GM12878 (cell line): ENCODE data around the gene BEST2. TPM values are rescaled to one million over a fixed set of nuclear protein-coding genes. Genes with fewer than 3 reads are reported as not detected.
A peak's percentile ranks its signal among the peaks of the same experiment; 100 is the strongest.

ENCODE experiments used
- CBX3 ChIP-seq: fragments of 200-600 bp; sonication (generic); IDR thresholded peaks from 2 replicates; pipeline ENCODE4 v1.6.1; 2016; ENCODE audit warnings: low read depth, borderline replicate concordance
- ELK1 ChIP-seq: IDR thresholded peaks from 2 replicates; pipeline ENCODE4 v1.6.1; 2012; ENCODE audit warnings: low read depth, low read length, improper control_type of control experiment
- ESRRA ChIP-seq: IDR thresholded peaks from 2 replicates; pipeline ENCODE4 v1.6.1; 2012; ENCODE audit warnings: mild to moderate bottlenecking, low read length, improper control_type of control experiment
- FOS ChIP-seq: IDR thresholded peaks from 3 replicates; pipeline ENCODE4 v1.6.1; 2011; ENCODE audit warnings: borderline replicate concordance; ENCODE audit not compliant: insufficient read length; ENCODE audit errors: extremely low read depth
- GABPA ChIP-seq: IDR thresholded peaks from 2 replicates; pipeline ENCODE4 v1.6.1; 2014; ENCODE audit warnings: antibody characterized with exemption, low read depth, mild to moderate bottlenecking, inconsistent platforms
- MAX ChIP-seq: IDR thresholded peaks from 2 replicates; pipeline ENCODE4 v1.6.1; 2012; ENCODE audit warnings: low read depth, low read length, improper control_type of control experiment
- MTA3 ChIP-seq: IDR thresholded peaks from 2 replicates; pipeline ENCODE4 v1.6.1; 2012; ENCODE audit warnings: low read length, inconsistent platforms, borderline replicate concordance
- NR2F1 ChIP-seq: fragments of 450-650 bp; conservative IDR thresholded peaks from 2 replicates; pipeline ENCODE4 v1.6.1; 2017; ENCODE audit warnings: mild to moderate bottlenecking
- STAT3 ChIP-seq: IDR thresholded peaks from 2 replicates; pipeline ENCODE4 v1.6.1; 2011; ENCODE audit warnings: low read depth, low read length, improper control_type of control experiment
- polyA plus RNA-seq, 11 experiments: library from polyadenylated mRNA; depleted of rRNA in 4 of 11; unstranded in 6 of 11; stranded (reverse) in 5 of 11; fragments of >200 nt; fragmentation: Nextera tagmentation in 4 of 11; fragmentation: Illumina TruSeq in 1 of 11; extraction: Ambion mirVana in 4 of 11; extraction: Trizol in 1 of 11; gene quantifications; 1 replicate in 1 of 11; 2 replicates in 10 of 11; pipeline versions ENCODE4 v1.2.1 to v1.2.3, GENCODE V29; 2011 to 2016; ENCODE audit warnings: inconsistent platforms in 2 of 11, missing spikeins in 2 of 11, low read depth in 1 of 11
- total RNA-seq, 4 experiments: library from RNA; depleted of rRNA in 3 of 4; stranded (reverse); fragments of >200 nt in 3 of 4; fragmentation: Illumina TruSeq in 1 of 4; extraction: Trizol in 1 of 4; gene quantifications; 2 replicates each; pipeline versions ENCODE4 v1.2.1 to v1.2.3, GENCODE V29; 2013 to 2021
- TF ChIP-seq, protein P1 (sequence below): fragments of 450-650 bp; IDR thresholded peaks from 2 replicates; pipeline ENCODE4 v1.6.1; 2016; ENCODE audit warnings: mild to moderate bottlenecking
- TF ChIP-seq, protein P2 (sequence below): fragments of 450-650 bp; IDR thresholded peaks from 2 replicates; pipeline ENCODE4 v1.6.1; 2017; ENCODE audit warnings: borderline replicate concordance
- TF ChIP-seq, protein P3 (sequence below): fragments of 450-650 bp; IDR thresholded peaks from 2 replicates; pipeline ENCODE4 v1.6.1; 2018; ENCODE audit warnings: mild to moderate bottlenecking, low read depth, moderate library complexity; ENCODE audit not compliant: partially characterized antibody
- TF ChIP-seq, protein P4 (sequence below): IDR thresholded peaks from 2 replicates; pipeline ENCODE4 v1.6.1; 2012; ENCODE audit warnings: improper control_type of control experiment, low read depth, low read length; ENCODE audit not compliant: insufficient replicate concordance

The BEST2 gene
- total and polyA plus RNA-seq, 10 of the 15 experiments (the other 5 are each of a cell fraction or from before 2014, with no cell fraction given), result not detected

GRCh38 chr19:12736995-12737834 lies 14.4 kb upstream of the BEST2 start, which contains the start of gene GET3 (continued):
- TF ChIP-seq ELK1 (no peak), CBX3 (no peak), ESRRA (no peak), MAX (no peak), FOS (peak; percentile 29), GABPA (0 out of 2 replicates have a peak, but pooled peaks have one; percentile 41), STAT3 (no peak), NR2F1 (peak; percentile 36; the same call in 1 of the 2 replicates), MTA3 (no peak)
- TF ChIP-seq, protein P1, sequence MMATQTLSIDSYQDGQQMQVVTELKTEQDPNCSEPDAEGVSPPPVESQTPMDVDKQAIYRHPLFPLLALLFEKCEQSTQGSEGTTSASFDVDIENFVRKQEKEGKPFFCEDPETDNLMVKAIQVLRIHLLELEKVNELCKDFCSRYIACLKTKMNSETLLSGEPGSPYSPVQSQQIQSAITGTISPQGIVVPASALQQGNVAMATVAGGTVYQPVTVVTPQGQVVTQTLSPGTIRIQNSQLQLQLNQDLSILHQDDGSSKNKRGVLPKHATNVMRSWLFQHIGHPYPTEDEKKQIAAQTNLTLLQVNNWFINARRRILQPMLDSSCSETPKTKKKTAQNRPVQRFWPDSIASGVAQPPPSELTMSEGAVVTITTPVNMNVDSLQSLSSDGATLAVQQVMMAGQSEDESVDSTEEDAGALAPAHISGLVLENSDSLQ, result peak; percentile 98
- TF ChIP-seq, protein P2, sequence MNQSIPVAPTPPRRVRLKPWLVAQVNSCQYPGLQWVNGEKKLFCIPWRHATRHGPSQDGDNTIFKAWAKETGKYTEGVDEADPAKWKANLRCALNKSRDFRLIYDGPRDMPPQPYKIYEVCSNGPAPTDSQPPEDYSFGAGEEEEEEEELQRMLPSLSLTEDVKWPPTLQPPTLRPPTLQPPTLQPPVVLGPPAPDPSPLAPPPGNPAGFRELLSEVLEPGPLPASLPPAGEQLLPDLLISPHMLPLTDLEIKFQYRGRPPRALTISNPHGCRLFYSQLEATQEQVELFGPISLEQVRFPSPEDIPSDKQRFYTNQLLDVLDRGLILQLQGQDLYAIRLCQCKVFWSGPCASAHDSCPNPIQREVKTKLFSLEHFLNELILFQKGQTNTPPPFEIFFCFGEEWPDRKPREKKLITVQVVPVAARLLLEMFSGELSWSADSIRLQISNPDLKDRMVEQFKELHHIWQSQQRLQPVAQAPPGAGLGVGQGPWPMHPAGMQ, result no peak
- TF ChIP-seq, protein P3, sequence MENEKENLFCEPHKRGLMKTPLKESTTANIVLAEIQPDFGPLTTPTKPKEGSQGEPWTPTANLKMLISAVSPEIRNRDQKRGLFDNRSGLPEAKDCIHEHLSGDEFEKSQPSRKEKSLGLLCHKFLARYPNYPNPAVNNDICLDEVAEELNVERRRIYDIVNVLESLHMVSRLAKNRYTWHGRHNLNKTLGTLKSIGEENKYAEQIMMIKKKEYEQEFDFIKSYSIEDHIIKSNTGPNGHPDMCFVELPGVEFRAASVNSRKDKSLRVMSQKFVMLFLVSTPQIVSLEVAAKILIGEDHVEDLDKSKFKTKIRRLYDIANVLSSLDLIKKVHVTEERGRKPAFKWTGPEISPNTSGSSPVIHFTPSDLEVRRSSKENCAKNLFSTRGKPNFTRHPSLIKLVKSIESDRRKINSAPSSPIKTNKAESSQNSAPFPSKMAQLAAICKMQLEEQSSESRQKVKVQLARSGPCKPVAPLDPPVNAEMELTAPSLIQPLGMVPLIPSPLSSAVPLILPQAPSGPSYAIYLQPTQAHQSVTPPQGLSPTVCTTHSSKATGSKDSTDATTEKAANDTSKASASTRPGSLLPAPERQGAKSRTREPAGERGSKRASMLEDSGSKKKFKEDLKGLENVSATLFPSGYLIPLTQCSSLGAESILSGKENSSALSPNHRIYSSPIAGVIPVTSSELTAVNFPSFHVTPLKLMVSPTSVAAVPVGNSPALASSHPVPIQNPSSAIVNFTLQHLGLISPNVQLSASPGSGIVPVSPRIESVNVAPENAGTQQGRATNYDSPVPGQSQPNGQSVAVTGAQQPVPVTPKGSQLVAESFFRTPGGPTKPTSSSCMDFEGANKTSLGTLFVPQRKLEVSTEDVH, result no peak
- TF ChIP-seq, protein P4, sequence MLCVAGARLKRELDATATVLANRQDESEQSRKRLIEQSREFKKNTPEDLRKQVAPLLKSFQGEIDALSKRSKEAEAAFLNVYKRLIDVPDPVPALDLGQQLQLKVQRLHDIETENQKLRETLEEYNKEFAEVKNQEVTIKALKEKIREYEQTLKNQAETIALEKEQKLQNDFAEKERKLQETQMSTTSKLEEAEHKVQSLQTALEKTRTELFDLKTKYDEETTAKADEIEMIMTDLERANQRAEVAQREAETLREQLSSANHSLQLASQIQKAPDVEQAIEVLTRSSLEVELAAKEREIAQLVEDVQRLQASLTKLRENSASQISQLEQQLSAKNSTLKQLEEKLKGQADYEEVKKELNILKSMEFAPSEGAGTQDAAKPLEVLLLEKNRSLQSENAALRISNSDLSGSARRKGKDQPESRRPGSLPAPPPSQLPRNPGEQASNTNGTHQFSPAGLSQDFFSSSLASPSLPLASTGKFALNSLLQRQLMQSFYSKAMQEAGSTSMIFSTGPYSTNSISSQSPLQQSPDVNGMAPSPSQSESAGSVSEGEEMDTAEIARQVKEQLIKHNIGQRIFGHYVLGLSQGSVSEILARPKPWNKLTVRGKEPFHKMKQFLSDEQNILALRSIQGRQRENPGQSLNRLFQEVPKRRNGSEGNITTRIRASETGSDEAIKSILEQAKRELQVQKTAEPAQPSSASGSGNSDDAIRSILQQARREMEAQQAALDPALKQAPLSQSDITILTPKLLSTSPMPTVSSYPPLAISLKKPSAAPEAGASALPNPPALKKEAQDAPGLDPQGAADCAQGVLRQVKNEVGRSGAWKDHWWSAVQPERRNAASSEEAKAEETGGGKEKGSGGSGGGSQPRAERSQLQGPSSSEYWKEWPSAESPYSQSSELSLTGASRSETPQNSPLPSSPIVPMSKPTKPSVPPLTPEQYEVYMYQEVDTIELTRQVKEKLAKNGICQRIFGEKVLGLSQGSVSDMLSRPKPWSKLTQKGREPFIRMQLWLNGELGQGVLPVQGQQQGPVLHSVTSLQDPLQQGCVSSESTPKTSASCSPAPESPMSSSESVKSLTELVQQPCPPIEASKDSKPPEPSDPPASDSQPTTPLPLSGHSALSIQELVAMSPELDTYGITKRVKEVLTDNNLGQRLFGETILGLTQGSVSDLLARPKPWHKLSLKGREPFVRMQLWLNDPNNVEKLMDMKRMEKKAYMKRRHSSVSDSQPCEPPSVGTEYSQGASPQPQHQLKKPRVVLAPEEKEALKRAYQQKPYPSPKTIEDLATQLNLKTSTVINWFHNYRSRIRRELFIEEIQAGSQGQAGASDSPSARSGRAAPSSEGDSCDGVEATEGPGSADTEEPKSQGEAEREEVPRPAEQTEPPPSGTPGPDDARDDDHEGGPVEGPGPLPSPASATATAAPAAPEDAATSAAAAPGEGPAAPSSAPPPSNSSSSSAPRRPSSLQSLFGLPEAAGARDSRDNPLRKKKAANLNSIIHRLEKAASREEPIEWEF, result no peak
